GM12878 (cell line): ENCODE results near the gene GLE1. TPM values are rescaled to one million over a fixed set of nuclear protein-coding genes. Genes with fewer than 3 reads are reported as not detected.

Experiments
- JUNB ChIP-seq: IDR thresholded peaks from 2 replicates; pipeline ENCODE4 v1.6.1; 2016; ENCODE audit warnings: antibody characterized with exemption, mild to moderate bottlenecking
- SKIL ChIP-seq: fragments of 450-650 bp; IDR thresholded peaks from 2 replicates; pipeline ENCODE4 v1.6.1; 2017; ENCODE audit warnings: mild to moderate bottlenecking, low read depth, inconsistent platforms; ENCODE audit not compliant: poor library complexity, severe bottlenecking
- SRF ChIP-seq, 2 experiments: IDR thresholded peaks; 2 replicates each; pipeline ENCODE4 v1.6.1; 2011; ENCODE audit warnings: low read depth in 2 of 2, low read length in 2 of 2, mild to moderate bottlenecking in 1 of 2, moderate library complexity in 1 of 2
- USF2 ChIP-seq: IDR thresholded peaks from 2 replicates; pipeline ENCODE4 v1.6.1; 2011; ENCODE audit warnings: low read depth, low read length, improper control_type of control experiment, borderline replicate concordance
- YY1 ChIP-seq: IDR thresholded peaks from 2 replicates; pipeline ENCODE4 v1.6.1; 2011; ENCODE audit warnings: low read depth, mild to moderate bottlenecking, low read length
- ZNF207 ChIP-seq: fragments of 450-650 bp; IDR thresholded peaks from 2 replicates; pipeline ENCODE4 v1.6.1; 2014; ENCODE audit warnings: antibody characterized with exemption, mild to moderate bottlenecking, borderline replicate concordance
- polyA plus RNA-seq, 11 experiments: library from polyadenylated mRNA; depleted of rRNA in 4 of 11; unstranded in 6 of 11; stranded (reverse) in 5 of 11; fragments of >200 nt; fragmentation: Nextera tagmentation in 4 of 11; fragmentation: Illumina TruSeq in 1 of 11; extraction: Ambion mirVana in 4 of 11; extraction: Trizol in 1 of 11; gene quantifications; 1 replicate in 1 of 11; 2 replicates in 10 of 11; pipeline versions ENCODE4 v1.2.1 to v1.2.3, GENCODE V29; 2011 to 2016; ENCODE audit warnings: inconsistent platforms in 2 of 11, missing spikeins in 2 of 11, low read depth in 1 of 11
- total RNA-seq, 4 experiments: library from RNA; depleted of rRNA in 3 of 4; stranded (reverse); fragments of >200 nt in 3 of 4; fragmentation: Illumina TruSeq in 1 of 4; extraction: Trizol in 1 of 4; gene quantifications; 2 replicates each; pipeline versions ENCODE4 v1.2.1 to v1.2.3, GENCODE V29; 2013 to 2021

The GLE1 gene
- total and polyA plus RNA-seq, 10 of the 15 experiments (the other 5 are each of a cell fraction or from before 2014, with no cell fraction given) = 17.4 to 52.0 (median 37.7) TPM

- no peak for TF ChIP-seq SKIL
- no peak for TF ChIP-seq JUNB
- no peak for TF ChIP-seq USF2
- TF ChIP-seq YY1 = no peak
- TF ChIP-seq SRF (IDR thresholded peaks at IDR 0.05; ENCODE audit: low read depth in 2 of 2, low read length in 2 of 2) = no peak
- TF ChIP-seq ZNF207 = no peak
- TF ChIP-seq, all 136 proteins: peak for 0
Observed at GRCh38 chr9:128556926-128557634, 52.6 kb downstream of the GLE1 start (continued).
